Skeletal muscle cell (primary cell): Measurements from ENCODE around the gene CLEC18B.
"Not testable (repeated sequence)": the region's sequence is repeated elsewhere in the genome, so short reads cannot be mapped to it uniquely, and the experiment has no call there.

Experiments
- DNase-seq: peaks from one replicate; pipeline ENCODE4 v3.0.0-alpha.2; 2010; ENCODE audit warnings: low read depth
- H3K4me3 ChIP-seq: 2 replicates; pipeline ENCODE4 v1.5.1; 2011; ENCODE audit warnings: low read depth, mild to moderate bottlenecking, control low read depth, low read length, moderate library complexity

CLEC18B gene

GRCh38 chr16:74447578-74447977 is 26.3 kb upstream of the CLEC18B start:
- no peak overlapping the region for H3K4me3 ChIP-seq
- no peak for DNase-seq

GRCh38 chr16:74446866-74447265 is 25.6 kb upstream of the CLEC18B start:
- no peak for DNase-seq
- no peak overlapping the region for H3K4me3 ChIP-seq

DNA sequence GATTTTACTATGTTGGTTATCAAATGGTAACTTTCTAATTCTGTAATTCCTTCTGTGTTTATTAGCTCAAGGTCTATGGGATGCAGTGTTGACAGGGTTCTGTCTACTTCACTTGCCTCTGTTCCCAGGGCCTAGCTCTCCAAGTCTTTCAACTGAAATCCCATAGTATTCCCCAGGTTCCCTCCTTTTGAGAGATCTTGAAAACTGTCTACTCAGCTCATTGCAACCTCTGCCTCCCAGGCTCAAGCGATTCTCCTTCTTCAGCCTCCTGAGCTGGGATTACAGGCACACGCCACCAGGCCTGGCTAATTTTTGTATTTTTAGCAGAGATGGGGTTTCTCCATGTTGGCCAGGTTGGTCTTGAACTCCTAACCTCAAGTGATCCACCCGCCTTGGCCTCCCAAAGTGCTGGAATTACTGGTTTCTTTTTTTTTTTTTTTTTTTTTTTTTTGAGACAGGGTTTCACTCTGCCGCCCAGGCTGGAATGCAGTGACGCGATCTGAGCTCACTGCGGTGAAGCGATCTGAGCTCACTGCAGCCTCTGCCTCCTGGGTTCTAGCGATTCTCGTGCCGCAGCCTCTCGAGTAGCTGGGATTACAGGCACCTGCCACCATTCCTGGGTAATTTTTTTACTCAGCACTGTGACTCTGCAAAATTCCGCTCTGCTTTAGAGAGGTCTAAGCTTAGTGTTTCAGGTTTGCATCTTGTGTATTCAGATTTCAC is 22.5 kb upstream of the CLEC18B start:
- not testable (repeated sequence) for DNase-seq, H3K4me3 ChIP-seq

DNA sequence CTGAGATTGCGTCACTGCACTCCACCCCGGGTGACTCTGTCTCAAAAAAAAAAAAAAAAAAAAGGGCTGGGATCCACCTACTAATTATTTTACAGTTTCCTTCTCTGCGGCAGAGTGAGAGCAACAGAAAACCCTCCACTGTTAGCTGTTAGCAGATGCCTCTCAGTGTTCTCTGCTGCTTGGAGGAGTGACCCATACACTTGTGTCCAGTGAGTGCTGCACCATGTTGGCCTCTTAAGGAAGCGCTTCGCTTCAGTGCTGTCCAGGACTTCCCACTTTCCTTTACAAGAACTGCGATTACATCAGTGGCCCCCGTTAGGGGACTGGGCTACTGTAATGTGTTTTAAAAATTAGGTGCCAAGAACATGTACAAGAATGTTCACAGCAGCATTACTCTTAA is 18.4 kb upstream of the CLEC18B start:
- H3K4me3 ChIP-seq, result no peak overlapping the region
- DNase-seq, result no peak

DNA sequence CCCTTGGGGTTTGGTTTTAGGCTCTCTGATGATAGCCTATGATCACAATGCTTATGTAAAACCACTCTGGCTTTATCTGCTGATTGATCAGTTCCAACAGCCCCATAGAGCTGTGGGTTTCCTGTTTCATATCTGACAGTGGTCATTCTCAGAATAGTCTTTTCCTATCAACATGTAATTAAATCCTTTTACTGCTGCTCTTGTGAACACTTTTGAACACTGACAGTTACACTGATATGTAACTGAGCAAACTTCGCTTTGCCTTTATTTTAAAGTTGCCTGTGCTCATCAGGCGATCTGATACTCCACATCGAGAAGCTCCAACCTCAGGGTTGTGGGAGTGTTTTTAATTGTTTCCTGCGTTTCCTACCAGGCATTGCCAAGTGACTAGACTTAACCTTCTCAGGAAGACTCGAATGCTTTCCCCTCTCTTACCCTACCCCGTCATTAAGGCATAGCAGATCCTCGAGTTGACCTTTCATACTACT is 17.3 kb upstream of the CLEC18B start:
- DNase-seq, result no peak
- no peak overlapping the region for H3K4me3 ChIP-seq

DNA sequence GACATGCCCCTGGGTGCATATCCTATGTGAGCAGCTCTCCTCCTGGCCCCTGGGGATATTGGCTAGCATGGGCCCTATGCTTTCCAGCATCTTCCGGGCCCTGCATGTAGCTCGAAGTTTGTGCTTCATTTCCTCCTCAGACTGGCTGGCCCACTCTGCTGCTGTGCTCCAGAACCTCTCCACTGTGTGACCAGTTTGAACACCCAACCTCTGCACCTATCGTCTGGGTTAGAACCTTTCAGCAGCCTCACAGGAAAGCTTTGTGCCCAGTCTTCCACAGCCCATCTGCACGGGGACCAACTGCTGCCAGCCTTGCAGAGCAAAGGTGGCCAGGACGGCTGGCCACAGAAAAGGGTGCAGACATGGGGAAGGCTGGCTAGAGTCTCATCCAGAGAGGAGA is 10.2 kb upstream of the CLEC18B start:
- H3K4me3 ChIP-seq, result no peak overlapping the region
- no peak for DNase-seq

GRCh38 chr16:74430036-74430712 is 8.9 kb upstream of the CLEC18B start:
- DNase-seq, H3K4me3 ChIP-seq: not testable (repeated sequence)

- H3K4me3 ChIP-seq, DNase-seq: not testable (repeated sequence)
Measured at GRCh38 chr16:74428493-74428892, 7.2 kb upstream of the CLEC18B start.

- not testable (repeated sequence) for H3K4me3 ChIP-seq, DNase-seq
Measured at GRCh38 chr16:74425751-74426150, 4.5 kb upstream of the CLEC18B start.

DNA sequence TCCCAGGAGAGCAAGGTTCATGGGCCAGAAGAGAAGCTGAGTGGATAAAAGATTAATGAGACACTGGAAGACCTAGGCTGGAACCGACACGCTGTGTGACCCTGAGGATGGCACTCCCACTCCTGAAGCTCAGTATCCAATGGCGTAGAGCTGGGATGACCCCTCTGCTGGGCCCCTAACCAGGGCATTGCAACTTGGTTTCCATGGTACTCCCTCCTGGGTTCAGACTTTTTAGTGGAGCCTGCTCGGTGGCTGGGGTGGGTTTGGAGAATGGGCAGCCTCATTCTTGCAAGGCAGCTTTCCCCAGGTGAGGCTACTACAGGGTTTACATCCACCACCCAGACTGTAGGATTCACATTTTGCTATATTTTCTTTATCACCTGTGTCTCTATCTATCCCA is 2.4 kb upstream of the CLEC18B start:
- not testable (repeated sequence) for H3K4me3 ChIP-seq, DNase-seq

DNA sequence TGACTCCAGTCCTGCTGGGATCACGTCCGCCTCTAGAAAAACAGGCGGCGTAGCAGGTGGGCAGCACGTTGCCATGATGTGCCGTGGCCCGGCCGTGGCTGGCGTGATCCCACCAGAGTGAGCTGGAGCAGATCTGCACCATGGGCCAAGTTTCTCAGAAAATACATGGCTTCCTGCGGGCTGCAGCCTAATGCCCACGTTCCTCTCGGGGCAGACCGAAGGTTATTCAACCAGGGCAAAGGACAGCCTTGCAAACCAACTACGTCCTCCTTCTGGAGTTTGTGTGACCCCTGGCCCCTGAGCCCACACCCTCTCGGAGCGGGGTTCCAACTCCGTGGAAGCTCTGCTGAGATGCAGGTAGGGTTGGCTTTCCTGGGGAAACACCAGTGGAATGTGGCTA is 808 bp upstream of the CLEC18B start:
- not testable (repeated sequence) for H3K4me3 ChIP-seq, DNase-seq

- DNase-seq, H3K4me3 ChIP-seq: not testable (repeated sequence)
Measured at GRCh38 chr16:74421482-74421785, 156 bp upstream of the CLEC18B start.

DNA sequence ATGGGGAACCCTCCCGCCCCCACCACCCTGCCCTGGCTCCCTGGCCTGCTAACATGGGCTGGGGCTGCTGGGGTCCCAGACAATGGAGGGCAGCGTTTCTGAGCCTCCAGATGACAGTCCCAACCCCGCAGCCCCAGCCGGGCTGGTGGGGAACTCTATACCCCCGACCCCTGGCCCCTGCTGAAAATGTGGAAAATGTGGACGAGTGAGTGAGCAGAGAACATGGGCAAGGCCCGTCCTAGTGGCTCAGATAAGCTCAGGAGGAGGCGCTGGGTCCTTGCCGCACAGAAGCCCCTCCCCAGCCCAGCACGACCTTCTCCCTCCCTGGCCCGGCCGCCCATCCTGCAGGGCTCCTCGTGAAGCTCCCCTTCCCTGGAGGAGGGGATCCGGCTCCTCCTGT is 1.5 kb downstream of the CLEC18B start:
- DNase-seq, H3K4me3 ChIP-seq: not testable (repeated sequence)

DNA sequence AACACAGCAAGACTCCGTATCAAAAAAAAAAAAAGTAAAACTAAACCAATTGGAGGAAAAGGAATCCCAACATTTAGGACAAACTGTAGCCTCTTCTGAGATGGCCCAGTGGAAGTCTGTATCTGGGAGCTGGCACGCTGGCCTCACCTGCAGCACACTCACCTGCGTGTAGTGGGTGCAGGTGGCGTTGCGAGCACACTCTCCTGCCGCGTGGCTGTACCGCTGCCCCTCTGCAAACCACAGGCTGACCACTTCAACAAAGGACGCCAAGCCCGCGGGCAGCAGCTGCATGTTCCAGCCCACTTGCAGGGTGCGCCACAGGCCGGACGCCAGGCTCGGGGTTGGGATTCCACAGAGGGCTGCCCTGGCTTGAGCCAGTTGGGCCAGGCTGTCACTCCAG is 3.4 kb downstream of the CLEC18B start:
- H3K4me3 ChIP-seq, DNase-seq: not testable (repeated sequence)

DNA sequence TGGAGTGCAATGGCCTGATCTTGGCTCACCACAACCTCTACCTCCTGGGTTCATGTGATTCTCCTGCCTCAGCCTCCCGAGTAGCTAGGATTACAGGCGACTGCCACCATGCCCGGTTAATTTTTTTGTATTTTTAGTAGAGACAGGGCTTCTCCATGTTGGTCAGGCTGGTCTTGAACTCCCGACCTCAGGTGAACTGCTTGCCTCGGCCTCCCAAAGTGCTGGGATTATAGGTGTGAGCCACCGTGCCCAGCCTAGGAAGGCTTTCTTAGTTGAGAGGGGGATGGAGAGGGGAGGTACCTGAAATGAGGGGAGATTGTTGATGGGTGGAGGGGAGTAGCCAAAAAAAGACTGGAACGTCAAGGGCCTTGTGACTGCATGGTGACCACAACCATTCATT is 7.4 kb downstream of the CLEC18B start:
- DNase-seq, H3K4me3 ChIP-seq: not testable (repeated sequence)

DNA sequence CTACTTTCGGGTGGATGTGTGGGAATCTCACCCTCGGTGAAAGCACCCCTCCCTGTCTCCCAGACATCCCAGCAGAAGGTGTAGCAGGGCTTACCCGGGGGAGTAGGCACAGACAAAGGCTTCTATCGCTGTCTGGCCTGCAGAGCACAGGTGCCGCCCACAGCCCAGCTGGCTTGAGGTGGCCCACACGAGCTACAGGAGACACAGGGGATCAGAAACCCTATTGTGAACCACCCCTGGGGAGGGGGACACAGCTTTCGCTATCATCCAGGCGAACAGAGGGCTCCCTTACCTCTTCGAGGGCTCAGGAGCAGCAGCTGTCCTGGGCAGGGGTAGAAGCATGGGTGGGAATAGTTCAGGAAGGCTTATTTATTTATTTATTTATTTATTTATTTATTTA is 7.8 kb downstream of the CLEC18B start:
- DNase-seq, H3K4me3 ChIP-seq: not testable (repeated sequence)

- H3K4me3 ChIP-seq, DNase-seq: not testable (repeated sequence)
Measured at GRCh38 chr16:74412775-74413390, 8.4 kb downstream of the CLEC18B start.

GRCh38 chr16:74412138-74412774 is 9.0 kb downstream of the CLEC18B start:
- DNase-seq, H3K4me3 ChIP-seq: not testable (repeated sequence)

DNA sequence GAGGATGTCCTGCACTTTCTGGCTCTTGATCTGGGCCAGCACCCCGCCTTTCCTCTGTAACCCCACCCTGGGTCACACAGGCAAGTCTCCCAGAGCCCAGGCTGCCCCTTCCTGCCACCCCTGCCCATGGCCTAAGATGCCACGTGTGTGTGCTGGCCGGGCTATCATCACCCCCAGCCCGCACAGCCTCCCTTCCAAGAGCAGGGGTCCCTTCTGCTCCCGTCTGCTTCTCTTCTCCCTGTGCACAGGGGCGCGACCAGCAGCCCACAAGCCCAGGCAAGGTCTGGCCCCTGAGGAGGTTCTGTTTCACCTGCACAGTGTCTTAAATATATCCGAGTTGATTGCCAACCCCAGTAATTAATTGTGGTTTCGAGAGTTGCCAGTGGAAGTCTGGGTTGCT is 10.3 kb downstream of the CLEC18B start:
- DNase-seq, H3K4me3 ChIP-seq: not testable (repeated sequence)
